HCT116 (cell line): ENCODE data around the gene THSD4.

ENCODE experiments used
- CEBPB ChIP-seq: IDR thresholded peaks from 2 replicates; pipeline ENCODE4 v1.6.1; 2012; ENCODE audit warnings: low read depth
- EGR1 ChIP-seq: IDR thresholded peaks from 2 replicates; pipeline ENCODE4 v1.6.1; 2012; ENCODE audit warnings: low read depth
- EZH2 ChIP-seq: fragments of 200-600 bp; sonication (generic); IDR thresholded peaks from 2 replicates; pipeline ENCODE4 v1.6.1; 2017; ENCODE audit warnings: antibody characterized with exemption, mixed run types
- EZH2phosphoT487 ChIP-seq: fragments of 200-600 bp; IDR thresholded peaks from 2 replicates; pipeline ENCODE4 v1.6.1; 2018; ENCODE audit warnings: antibody characterized with exemption, borderline replicate concordance
- RAD21 ChIP-seq: IDR thresholded peaks from 2 replicates; pipeline ENCODE4 v1.6.1; 2012; ENCODE audit warnings: low read depth, mild to moderate bottlenecking
- SRF ChIP-seq: IDR thresholded peaks from 2 replicates; pipeline ENCODE4 v1.6.1; 2012; ENCODE audit warnings: low read depth
- TF ChIP-seq, protein P1 (sequence below), 3 experiments: fragments of 200-600 bp in 1 of 3; sonication (generic) in 1 of 3; IDR thresholded peaks in 2 of 3; conservative IDR thresholded peaks in 1 of 3; 2 replicates each; pipeline ENCODE4 v1.5.1; 2012 to 2017; ENCODE audit warnings: low read depth in 2 of 3, low read length in 2 of 3, antibody characterized with exemption in 1 of 3, borderline replicate concordance in 1 of 3, control low read depth in 1 of 3, mild to moderate bottlenecking in 1 of 3, mixed read lengths in 1 of 3, mixed run types in 1 of 3, moderate library complexity in 1 of 3; ENCODE audit not compliant: insufficient read depth in 1 of 3
- TF ChIP-seq, protein P2 (sequence below): IDR thresholded peaks from 2 replicates; pipeline ENCODE4 v1.6.1; 2011; ENCODE audit warnings: mild to moderate bottlenecking, low read length, moderate library complexity; ENCODE audit not compliant: insufficient replicate concordance; ENCODE audit errors: extremely low read depth

DNA sequence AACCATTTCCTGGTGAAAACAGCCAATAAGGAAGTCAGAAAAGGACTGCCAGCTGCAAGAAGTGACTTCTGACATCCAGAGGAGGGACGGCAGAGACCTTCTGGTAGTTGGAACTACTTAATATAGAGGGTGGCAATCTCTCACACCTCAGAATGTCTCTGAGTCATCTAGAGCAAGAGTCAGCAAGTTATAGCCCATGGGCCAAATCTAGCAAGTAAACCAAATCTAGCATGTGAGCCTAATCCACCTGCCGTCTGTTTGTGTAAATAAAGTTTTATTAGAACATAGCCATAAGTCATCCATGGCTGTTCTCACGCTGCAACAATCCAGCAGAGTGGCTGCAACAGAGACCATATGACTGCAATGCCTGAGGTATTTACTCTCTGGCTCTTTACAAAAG is 534.6 kb downstream of the THSD4 start:
- TF ChIP-seq, protein P1, sequence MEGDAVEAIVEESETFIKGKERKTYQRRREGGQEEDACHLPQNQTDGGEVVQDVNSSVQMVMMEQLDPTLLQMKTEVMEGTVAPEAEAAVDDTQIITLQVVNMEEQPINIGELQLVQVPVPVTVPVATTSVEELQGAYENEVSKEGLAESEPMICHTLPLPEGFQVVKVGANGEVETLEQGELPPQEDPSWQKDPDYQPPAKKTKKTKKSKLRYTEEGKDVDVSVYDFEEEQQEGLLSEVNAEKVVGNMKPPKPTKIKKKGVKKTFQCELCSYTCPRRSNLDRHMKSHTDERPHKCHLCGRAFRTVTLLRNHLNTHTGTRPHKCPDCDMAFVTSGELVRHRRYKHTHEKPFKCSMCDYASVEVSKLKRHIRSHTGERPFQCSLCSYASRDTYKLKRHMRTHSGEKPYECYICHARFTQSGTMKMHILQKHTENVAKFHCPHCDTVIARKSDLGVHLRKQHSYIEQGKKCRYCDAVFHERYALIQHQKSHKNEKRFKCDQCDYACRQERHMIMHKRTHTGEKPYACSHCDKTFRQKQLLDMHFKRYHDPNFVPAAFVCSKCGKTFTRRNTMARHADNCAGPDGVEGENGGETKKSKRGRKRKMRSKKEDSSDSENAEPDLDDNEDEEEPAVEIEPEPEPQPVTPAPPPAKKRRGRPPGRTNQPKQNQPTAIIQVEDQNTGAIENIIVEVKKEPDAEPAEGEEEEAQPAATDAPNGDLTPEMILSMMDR (IDR thresholded peaks at IDR 0.05 in 2 of 3, conservative IDR thresholded peaks at IDR 0.05 in 1 of 3; ENCODE audit: borderline replicate concordance in 1 of 3, insufficient read depth in 1 of 3, low read depth in 2 of 3, low read length in 2 of 3), result no peak
- TF ChIP-seq RAD21, result no peak
- TF ChIP-seq EZH2, result no peak
- TF ChIP-seq EZH2phosphoT487, result no peak
- TF ChIP-seq, protein P2, sequence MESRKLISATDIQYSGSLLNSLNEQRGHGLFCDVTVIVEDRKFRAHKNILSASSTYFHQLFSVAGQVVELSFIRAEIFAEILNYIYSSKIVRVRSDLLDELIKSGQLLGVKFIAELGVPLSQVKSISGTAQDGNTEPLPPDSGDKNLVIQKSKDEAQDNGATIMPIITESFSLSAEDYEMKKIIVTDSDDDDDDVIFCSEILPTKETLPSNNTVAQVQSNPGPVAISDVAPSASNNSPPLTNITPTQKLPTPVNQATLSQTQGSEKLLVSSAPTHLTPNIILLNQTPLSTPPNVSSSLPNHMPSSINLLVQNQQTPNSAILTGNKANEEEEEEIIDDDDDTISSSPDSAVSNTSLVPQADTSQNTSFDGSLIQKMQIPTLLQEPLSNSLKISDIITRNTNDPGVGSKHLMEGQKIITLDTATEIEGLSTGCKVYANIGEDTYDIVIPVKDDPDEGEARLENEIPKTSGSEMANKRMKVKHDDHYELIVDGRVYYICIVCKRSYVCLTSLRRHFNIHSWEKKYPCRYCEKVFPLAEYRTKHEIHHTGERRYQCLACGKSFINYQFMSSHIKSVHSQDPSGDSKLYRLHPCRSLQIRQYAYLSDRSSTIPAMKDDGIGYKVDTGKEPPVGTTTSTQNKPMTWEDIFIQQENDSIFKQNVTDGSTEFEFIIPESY, result no peak
- no peak for TF ChIP-seq CEBPB
- TF ChIP-seq EGR1, result no peak
- TF ChIP-seq SRF, result no peak
